Tibial artery (tissue), 4 donors: Measurements from ENCODE around the gene FAM118B.

Source experiments
- DNase-seq, 2 donors: peaks; one replicate each; pipeline ENCODE4 v3.0.0-alpha.2; 2019
- H3K27ac ChIP-seq, 2 donors: fragments of 200-600 bp; sonication (generic) in 1 of 2; 1 replicate in 1 of 2; 2 replicates in 1 of 2; pipeline ENCODE4 v1.5.1; 2018 to 2019; ENCODE audit warnings: mild to moderate bottlenecking in 1 of 2
- H3K27me3 ChIP-seq, 2 donors: fragments of 200-600 bp; sonication (generic) in 1 of 2; one replicate each; pipeline versions ENCODE4 v1.5.1 to v1.6.0; 2016 to 2019
- H3K36me3 ChIP-seq, 3 donors: fragments of 200-600 bp; sonication (generic) in 2 of 3; one replicate each; pipeline ENCODE4 v1.5.1; 2016 to 2019; ENCODE audit warnings: mild to moderate bottlenecking in 2 of 3
- H3K4me1 ChIP-seq, 4 donors: fragments of 200-600 bp; sonication (generic) in 2 of 4; 1 replicate in 3 of 4; 2 replicates in 1 of 4; pipeline ENCODE4 v1.5.1; 2016 to 2019
- H3K4me3 ChIP-seq, 2 donors: fragments of 200-600 bp; sonication (generic) in 1 of 2; 1 replicate in 1 of 2; 2 replicates in 1 of 2; pipeline ENCODE4 v1.5.1; 2018 to 2019; ENCODE audit warnings: mild to moderate bottlenecking in 2 of 2
- H3K9me3 ChIP-seq, 3 donors: fragments of 200-600 bp; sonication (generic) in 1 of 3; one replicate each; pipeline ENCODE4 v1.5.1; 2016 to 2019
- intact Hi-C: fragments of 100-400 bp; cut with DNase I; formaldehyde crosslinking; loops from one replicate; pipeline ENCODE4 v1.15.0; 2023; ENCODE audit warnings: low total_unique reads
- TF ChIP-seq, protein P1 (sequence below), 2 experiments: fragments of 200-600 bp in 1 of 2; fragments of 450-650 bp in 1 of 2; IDR thresholded peaks; one replicate each; pipeline ENCODE4 v1.5.1; 2017 to 2019; ENCODE audit warnings: antibody characterized with exemption in 2 of 2, mild to moderate bottlenecking in 1 of 2, moderate library complexity in 1 of 2

FAM118B gene

DNA sequence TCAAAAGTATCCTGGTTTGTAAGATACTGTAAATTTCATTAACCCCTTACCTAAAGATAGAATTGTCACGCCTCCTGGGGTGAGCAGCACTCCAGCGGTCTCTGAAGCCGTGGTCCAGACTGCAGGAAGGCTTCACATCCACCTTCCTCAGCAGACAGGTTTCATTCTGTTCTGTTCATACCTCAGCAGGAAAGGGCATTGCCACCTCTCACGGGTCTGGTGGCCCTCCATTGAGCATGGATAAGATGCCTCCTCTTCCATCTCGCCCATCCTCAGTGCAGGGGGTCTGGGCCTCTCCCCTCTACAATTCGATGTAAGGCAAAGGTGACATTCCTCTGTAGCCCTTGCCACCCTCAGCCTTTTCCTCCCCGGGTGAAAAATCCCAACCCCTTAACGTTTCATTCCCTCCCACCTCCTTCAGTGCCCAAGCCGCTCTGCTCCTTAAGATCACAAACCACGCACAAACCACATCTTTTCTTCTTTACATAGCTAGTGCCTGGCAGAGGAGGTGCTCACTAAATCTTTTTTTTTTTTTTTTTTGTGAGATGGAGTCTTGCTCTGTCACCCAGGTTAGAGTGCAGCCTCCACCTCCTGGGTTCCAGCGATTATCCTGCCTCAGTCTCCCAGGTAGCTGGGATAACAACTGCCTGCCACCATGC, 28.7 kb upstream of the FAM118B start:
- H3K4me3 ChIP-seq = no peak overlapping the region
- intact Hi-C loops = no loop called here
- TF ChIP-seq, protein P1, sequence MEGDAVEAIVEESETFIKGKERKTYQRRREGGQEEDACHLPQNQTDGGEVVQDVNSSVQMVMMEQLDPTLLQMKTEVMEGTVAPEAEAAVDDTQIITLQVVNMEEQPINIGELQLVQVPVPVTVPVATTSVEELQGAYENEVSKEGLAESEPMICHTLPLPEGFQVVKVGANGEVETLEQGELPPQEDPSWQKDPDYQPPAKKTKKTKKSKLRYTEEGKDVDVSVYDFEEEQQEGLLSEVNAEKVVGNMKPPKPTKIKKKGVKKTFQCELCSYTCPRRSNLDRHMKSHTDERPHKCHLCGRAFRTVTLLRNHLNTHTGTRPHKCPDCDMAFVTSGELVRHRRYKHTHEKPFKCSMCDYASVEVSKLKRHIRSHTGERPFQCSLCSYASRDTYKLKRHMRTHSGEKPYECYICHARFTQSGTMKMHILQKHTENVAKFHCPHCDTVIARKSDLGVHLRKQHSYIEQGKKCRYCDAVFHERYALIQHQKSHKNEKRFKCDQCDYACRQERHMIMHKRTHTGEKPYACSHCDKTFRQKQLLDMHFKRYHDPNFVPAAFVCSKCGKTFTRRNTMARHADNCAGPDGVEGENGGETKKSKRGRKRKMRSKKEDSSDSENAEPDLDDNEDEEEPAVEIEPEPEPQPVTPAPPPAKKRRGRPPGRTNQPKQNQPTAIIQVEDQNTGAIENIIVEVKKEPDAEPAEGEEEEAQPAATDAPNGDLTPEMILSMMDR (IDR thresholded peaks at IDR 0.05) = no peak
- no peak overlapping the region for H3K27ac ChIP-seq
- DNase-seq = no peak
- no peaks in the 10 kb centered on the region for H3K27me3 ChIP-seq
- H3K36me3 ChIP-seq = peaks cover 0 to 31% (median 0%) of the 10 kb centered on the region in 3 donors
- no peaks in the 10 kb centered on the region for H3K4me1 ChIP-seq
- H3K9me3 ChIP-seq = no peaks in the 10 kb centered on the region

DNA sequence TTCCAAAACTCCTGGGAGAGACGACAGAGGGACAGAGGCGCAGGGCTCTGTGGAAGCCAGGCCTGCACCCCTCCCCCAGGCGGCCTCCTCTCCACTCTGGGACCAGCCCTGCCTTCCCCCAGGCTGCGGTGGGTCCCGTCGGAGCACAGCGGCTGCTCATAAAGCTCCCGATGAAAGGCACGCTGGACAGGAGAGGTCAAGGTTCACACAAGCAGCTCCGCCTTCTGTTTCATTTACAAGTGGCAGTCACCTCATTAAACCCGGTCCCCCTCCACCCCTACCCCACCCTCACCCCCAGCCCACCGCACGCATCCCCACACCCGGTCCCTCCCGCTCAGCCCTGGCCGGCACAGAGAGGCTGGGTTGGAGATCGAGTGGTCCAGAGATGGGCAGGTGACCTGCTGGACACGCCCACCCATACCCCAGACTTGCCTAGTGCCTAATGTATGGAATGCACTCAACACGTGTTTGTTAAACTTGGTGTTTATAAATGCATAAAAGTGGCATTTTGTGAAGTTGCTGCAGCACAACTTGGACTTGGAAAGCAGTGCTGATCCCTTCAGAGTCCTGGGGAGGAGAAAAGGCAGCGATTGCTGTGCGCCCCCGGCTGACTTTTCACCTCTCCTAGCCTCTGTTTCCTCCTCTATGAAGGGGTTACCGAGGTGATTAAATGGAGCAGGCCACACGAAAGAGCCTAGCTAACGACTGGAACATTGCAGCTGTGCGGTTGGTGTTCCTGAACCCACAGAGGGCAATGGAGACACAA, 26.1 kb upstream of the FAM118B start:
- Histone ChIP-seq H3K4me1 (no peaks in the 10 kb centered on the region), H3K27ac (no peak overlapping the region), H3K36me3 (peaks cover 3 to 50% (median 13%) of the 10 kb centered on the region in 3 donors), H3K9me3 (no peaks in the 10 kb centered on the region), H3K27me3 (no peaks in the 10 kb centered on the region), H3K4me3 (no peak overlapping the region)
- DNase-seq = no peak
- TF ChIP-seq, protein P1 (IDR thresholded peaks at IDR 0.05) = no peak
- intact Hi-C loops = loop anchor here (5.0 kb wide), 1 partner anchor 253 kb away; no protein-coding TSS in a partner anchor

DNA sequence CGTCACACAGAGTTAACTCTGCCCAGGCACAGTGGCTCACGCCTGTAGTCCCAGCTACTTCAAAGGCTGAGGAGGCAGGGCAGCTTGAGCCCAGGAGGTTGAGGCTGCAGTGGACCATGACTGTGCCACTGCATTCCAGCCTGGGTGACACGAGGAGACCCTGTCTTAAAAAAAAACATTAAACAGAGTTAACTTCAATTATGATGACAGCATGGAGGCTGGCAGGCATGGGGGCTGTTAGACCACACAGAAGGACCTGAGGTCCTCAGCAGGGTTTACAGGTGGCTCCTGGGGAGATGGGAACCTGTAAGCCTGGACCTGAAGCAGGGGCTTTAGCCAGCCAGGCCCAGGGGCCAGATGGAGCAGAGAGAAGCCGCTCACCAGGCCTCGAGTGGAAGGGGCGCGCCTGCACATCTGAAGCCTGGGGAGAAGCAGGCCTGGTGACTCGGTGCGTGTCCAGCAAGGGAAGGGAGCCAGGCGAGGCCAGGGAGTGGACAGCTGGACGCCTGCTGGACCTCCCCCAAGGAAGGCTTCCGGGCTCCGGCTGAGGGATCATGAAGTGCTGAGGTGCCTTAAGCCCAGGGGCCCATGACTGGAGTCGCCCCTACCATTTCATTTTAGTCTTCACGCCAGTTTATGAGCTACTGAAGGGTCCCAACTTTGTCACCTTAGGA, 25.4 kb upstream of the FAM118B start:
- H3K36me3 ChIP-seq = peaks cover 6 to 57% (median 20%) of the 10 kb centered on the region in 3 donors

DNA sequence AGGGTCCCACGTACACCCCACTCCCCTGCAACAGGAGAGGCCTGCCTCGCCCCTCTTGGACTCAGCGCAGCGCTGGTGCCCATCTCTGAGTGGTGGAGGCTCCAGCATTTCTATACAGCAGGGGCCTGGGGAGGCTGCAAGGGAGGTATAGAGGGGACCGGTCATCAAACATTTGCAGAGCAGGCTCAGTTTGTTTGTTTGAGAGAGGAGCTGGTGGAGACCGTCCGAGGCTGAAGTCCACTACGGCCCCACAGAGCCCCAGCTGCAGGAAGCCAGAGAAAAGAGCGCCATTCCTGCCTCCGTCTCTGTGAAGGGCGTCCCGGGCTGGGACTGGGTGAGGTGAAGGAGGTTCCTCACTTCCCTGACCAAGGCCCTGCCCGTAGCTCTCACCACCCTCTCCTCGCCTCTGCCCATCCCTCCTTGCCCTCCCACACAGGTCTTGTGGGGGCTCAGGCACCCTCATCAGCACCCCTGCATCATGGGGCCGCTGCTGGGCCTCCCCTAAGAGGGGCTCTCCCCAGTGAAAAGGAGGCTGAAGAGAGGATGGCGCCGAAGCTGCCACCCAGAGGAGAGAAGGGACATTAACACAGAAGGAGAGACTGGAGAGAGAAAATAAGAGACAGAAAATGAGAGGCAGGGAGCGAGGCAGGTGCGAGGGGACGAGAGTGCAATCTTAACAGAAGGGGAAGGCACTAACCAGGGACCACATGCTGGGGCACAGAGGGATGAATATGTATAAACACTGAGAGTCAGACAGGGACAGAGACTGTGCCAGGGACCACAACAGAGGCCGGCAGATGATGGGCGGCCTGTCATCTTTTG, 24.7 kb upstream of the FAM118B start:
- Histone ChIP-seq H3K4me1 (no peaks in the 10 kb centered on the region), H3K27ac (no peak overlapping the region), H3K9me3 (no peaks in the 10 kb centered on the region), H3K36me3 (peaks cover 13 to 62% (median 25%) of the 10 kb centered on the region in 3 donors), H3K4me3 (no peak overlapping the region), H3K27me3 (no peaks in the 10 kb centered on the region)
- intact Hi-C loops = loop anchor here (5.0 kb wide), 1 partner anchor 255 kb away; no protein-coding TSS in a partner anchor
- DNase-seq = no peak
- TF ChIP-seq, protein P1 (IDR thresholded peaks at IDR 0.05) = no peak

More for the DNA sequence above, 25.4 kb upstream of the FAM118B start:
- intact Hi-C loops = loop anchor here (5.0 kb wide), 1 partner anchor 254 kb away; no protein-coding TSS in a partner anchor
- no peaks in the 10 kb centered on the region for H3K9me3 ChIP-seq
- H3K4me3 ChIP-seq = no peak overlapping the region
- peak in 1 of 2 donors; percentile 72 for DNase-seq
- no peaks in the 10 kb centered on the region for H3K4me1 ChIP-seq
- no peaks in the 10 kb centered on the region for H3K27me3 ChIP-seq
- no peak overlapping the region for H3K27ac ChIP-seq
- TF ChIP-seq, protein P1 (IDR thresholded peaks at IDR 0.05) = no peak
